GM18511 (cell line): ENCODE measurements around the gene FILIP1L.

ENCODE experiments used
- ATAC-seq: cut with Tn5 transposase; IDR thresholded peaks from one replicate; pipeline ENCODE4 v1.9.1; 2021; ENCODE audit warnings: mild to moderate bottlenecking, moderate library complexity; ENCODE audit not compliant: unreplicated experiment

Gene FILIP1L

DNA sequence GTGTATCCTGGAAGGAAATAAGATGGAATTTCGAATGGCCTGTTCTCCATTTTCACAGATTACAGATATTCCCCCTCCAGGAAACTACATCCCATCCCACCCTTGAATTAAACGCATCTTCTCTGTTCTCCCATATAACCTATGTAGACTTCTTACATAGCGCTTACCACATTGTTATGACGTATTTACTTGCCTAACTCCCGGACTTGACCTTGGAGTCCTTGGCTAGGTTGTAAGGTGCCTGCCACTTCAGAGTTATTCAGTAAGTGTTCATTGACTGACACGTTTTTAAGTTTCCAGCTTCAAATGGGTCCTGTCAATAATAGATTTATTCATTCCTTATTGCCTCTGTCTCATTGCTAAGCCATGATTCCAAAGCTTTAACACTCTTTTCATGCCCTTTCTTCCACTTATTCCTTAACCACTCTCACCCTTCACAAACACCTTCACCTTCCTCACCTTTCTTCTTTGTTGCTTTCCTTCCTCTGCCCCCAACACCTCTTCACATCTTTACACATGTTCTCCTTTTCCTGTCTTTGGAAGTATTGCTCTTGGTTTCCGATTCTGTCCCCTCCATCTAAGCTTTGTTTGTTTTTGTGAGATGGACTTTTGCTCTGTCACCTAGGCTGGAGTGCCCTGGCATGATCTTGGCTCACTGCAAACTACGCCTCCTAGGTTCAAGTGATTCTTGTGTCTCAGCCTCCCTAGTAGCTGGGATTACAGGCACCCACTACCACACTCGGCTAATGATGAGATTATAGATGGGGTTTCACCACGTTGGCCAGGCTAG is 158.3 kb downstream of the FILIP1L start:
- no peak for ATAC-seq

DNA sequence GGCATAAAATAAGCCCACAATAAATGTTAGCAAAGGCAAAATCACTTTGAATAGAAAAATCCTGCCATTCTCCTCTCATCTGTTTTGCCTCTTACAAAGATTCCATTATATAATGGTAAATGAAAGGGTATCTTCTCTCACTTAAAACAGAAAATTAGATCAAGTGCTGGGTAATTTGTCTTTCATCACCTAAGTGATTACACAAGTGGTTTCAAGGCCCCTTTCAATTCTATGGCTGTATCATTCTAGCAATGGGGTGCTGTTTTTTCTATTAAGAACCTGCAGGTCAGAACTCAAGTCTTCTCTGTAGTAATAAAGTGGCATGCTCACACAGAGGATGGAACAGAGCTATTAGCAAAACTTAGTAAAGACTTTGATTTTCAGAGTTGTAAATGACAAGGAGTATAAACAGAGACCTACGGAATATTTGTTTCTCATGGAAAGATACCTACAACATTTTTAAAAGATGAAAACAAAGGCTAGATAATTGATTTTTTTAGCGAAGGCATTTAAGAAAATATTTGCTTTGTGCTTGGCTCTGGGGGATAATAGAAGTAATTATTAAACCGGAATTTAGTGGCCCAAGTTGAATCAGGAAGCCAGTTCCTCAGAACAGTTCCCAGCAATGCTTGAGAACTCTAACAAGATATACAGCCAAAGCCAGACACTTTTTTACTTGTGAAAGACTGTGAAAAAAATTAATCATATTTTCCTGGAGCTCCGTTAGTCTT is 159.2 kb downstream of the FILIP1L start:
- no peak for ATAC-seq

DNA sequence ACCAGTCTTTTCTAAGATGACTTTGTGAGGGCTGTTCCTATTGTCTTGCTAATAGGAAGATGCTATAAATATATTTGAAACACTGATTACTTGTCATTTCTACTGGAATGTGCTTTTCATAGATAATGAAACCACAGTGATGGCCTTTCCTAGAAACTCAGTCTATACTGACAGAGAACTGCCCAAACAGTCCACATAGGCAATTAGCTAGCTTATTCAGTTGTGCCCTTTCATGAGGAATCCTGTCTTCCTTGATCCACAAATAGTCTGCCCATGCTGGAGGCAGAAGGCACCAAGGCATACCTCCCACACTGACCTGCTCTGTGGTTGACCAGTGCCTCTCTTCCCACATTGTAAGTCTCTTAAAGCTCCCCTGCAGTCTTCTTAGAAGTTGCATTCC is 160.7 kb downstream of the FILIP1L start:
- ATAC-seq: no peak

DNA sequence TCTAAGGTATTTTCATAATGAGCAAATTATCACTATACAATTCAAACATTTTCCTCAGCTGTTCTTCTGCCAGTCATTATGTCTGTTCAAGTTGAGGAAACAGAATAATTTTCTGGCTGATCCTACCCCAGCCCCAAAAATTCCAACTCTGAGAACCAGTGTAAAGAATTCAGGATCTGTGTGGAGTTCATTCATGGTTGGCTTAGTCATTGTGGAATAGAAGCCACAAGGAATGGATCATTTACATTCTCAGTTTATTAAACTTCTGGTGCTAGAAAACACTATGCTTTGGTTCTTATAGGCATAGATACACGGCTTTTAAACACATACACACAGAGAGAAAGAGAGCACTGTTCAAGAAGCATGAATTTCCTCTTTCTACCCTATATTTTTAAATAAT is 162.0 kb downstream of the FILIP1L start:
- ATAC-seq: no peak

DNA sequence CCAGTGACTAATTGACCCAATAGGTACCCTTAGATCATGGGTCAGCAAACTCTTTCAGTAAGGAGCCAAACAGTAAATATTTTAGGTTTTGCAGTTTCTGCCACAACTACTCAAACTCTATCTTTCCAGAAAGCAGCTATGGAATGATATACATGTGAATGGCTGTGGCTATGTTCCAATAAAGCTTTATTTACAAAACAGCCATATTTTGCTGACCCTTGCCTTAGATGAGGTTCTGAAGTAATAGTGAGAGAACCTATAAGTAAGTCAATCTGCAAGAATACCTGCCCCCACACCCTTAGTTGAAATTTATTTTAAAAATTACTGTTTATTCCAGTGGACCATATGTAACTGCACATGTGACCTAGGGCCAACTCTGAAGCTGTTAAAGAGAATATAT is 162.6 kb downstream of the FILIP1L start:
- no peak for ATAC-seq

DNA sequence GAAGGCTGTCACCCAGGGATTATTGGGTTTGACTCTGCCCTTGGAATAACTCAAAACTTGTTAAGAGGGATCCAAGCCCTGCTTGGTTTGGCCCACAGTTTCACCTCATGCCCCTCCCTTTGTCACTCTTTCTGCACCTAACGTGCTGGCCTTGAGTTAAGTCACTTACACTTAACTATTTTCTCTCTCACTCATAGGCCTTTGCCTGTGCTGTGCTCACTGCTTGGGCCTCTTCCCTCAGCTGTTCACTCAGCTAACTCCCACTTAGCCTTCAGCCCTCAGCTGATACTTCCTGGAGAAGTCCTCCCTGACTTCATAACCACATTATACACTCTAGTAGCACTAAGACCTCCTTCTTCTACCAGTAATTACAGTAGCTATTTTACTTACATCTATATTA is 163.4 kb downstream of the FILIP1L start:
- no peak for ATAC-seq

DNA sequence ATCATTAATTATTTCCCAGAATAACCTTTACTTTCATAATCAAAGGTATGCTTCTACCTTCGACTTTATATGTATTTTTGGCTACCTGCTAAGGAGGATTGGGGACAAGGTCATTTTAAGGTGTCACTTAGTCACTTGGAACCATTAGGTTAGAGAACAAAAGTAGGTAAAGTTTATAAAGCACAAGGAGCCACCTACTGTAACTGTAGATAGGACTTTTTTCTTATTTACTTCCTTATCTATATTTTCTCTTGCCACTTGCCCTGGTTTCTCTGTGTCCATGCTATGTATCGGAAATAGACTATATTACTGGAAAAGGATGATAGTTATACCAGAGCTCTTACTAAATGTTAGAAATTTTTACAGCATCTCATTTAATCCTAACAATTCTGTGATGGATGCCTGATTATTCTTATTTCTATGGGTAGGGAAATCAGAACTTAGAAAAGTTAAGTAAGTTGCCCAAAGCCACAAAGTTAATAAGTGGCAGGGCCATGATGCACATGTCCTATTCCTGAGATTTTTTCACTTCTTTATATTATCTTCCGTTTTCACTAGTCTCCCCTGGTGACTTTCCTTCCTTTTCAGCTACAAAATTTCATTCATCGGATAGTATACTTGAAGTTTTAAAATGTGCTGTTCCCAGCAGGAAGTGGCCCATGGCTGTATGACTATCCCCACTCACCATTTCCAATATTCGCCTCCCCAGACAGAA is 164.2 kb downstream of the FILIP1L start:
- ATAC-seq: no peak

DNA sequence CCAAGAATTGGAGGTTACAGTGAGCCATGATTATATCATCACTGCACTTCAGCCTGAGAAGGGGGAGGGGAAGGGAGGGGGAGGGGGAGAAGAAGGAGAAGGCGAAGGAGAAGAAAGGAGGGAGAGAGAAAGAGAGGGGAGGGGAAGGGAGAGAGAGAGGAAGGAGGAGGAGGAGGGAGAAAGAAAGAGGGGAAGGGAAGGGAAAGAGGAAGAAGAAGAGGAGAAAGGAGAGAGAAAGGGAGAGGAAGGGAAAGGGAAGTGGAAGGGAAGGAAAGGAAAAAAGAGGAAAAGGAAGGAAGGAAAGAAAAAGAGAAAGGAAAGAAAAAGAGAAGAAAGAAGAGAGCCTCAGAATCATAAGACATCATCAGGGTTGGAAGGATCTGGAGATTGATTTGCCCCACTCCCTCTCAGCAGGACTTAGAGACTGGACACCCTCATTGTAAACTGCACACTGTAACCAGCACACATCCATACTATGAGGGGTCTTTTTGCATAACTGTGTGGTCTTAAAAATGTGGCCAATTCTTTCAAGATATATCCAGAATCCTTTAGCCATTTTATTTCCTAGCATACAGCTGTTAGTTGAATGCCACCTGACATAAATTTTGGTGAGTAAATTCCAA is 165.7 kb downstream of the FILIP1L start:
- ATAC-seq: no peak

DNA sequence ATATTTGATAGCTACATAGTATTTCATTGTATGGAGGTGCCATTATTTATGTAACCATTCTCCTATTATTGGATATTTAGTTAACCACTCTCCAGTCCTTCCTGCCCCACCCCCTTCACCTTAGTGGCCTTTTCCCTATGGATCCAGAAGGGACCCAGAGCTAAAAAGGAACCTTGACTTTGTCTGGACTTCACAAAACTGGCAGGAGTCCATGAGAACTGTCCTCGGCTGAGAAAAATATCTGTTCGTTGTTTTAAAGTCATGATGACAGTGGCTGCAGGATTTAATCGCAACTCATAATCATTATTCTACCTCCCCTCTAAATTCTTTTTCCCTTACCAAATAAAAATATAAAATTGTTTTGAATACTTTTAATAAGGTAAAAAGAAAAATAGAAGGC is 166.9 kb downstream of the FILIP1L start:
- no peak for ATAC-seq

DNA sequence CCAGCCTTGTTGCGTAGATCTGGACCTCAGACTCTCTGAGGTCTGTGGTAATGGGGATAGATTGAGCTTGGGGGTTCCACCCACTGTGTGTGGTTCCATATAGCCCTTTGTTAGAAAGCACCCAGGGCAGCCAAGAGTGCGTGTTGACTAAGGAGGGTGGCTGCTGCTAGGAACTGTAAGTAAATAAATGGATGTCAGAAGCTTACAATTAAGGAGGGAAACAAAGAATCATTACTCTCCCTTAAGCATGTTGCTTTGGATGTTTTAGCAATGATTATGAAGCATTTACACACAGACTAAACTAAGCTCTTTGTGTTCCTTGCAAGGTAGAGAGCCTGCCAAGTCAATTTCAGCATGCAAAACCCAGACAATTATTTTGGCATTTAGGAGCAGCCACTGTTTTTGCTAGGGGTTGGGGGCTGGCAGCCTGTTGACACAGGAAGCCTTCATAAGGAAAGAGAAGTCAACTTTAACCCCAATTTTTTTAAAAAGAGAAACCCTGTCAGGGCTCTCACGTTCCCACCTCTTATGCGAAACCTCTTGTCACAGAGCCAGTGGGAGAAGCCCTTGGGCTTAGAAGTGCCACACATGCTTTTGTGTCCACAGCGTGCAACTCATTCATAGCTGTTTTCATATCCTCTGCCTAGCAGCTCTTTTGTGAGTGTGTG is 168.8 kb downstream of the FILIP1L start:
- ATAC-seq: no peak

DNA sequence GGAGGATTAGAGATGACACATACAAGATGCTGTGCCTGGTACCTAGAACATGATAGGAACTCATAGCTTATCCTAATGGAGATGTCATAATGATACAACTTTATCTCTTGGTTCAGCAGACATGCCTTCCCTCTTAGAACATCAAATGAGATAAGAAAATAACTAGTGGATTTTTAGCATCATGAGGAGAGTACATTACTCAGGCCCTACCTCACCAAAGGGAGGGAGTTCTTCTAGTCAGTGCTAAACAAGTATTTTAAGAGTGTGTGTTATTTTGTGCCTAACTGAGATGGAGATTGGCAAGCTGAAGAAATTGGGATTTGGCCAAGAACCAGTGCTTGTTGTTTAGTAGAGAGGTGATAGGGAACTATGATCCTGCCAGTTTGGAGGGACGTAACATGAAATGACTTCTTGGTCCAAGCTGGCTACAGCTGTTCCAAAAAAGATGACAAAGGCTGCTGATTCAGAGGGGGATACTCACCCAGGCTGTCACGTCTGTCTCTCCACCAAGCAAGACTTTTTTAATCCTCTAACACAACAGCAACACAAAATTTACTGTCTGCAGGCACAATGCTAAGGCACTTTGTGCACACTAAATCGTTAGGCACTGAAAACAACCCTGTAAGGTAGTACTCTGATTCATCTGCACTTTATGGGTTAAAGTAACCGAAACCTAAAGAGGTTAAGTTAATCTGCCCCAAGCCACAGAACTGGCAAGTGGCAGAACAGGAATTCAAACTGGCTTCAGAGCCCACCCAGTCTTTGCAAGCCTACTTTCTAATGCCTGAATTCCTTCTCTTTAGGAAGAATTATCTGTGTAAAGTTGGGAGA is 170.2 kb downstream of the FILIP1L start:
- no peak for ATAC-seq

DNA sequence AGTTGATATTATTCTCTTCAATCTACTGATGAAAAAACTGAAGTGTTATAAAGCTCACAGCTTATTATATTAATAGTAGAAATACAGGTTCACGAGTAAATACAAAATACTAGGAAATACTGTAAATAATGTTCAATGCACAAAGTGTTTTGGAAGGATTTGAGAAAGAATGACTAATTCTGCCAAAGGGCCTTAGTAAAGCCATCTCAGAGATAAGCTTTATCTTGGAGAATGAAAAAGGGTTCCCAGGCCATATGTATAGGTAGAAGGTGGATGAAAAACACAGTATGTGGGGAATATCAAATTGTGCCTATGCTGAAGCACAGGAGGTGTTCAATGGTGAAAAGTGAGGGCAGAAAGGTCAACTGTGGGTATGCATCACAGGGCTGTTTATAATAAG is 173.1 kb downstream of the FILIP1L start:
- no peak for ATAC-seq

DNA sequence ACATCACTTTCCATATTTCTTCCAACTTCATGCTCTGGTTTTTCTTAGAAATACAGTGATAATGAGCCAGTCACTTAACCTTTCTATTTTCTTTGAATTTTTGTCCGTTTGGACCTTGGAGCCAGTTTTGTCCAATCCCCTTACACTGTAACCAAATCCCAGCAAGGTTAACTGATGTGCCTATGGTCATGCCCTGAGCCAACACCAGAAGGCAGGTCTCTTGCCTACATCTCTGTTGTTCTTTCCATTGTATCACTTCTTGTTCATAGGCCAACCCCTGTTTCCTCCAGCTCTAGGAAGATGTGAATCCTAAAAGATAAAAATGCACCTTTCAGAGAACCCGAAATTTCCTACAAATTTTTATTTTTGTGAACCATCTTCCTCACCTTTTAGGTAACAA is 174.0 kb downstream of the FILIP1L start:
- ATAC-seq: no peak

DNA sequence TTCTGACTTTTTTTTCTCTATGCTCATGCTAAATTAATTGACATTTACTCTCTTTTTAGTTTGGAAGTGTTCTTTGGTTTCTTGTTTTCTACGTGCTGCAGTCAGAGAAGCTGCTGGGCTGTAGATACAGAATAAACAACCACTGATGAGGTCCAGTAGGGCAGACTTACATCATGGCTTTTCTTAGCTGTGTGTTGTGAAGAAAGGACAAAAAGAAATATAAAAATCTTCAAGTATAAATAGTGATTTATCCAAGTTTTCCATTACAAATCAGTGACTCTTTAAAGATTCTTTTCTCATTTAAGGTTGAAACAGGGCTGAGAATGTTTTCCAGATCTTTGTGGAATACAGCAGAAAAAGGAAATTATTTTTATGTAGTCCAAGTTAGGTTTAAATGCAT is 174.4 kb downstream of the FILIP1L start:
- ATAC-seq: no peak

DNA sequence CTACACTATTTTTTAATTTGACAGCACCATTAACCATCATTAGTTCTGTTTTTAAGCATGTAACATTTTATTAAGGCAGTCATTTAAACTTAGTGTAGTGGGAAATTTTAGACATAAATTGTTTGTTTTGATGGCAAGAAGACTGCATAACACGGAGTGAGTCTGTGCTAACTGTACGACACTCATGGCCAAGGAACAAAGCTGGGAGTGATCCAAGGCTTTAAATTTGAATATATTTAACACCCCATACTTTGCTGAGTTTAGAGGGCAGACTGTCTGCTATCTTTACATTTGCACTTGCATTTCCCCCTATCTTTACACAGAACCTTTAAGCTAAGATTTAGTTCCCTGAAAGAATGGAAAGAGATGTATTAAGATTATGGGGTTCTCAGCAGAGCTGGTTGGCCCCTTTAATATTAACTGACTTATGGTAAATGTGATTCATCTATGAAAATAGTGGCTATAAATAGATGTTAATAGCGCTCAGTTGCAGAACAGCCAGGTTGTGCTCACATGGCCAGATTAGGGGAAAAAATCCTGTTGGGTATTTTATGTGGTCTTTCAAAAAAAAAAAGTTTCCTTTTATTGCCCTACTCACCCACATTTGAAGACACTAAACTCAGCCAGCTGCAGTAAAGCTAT is 175.9 kb downstream of the FILIP1L start:
- peak; percentile 66 for ATAC-seq

DNA sequence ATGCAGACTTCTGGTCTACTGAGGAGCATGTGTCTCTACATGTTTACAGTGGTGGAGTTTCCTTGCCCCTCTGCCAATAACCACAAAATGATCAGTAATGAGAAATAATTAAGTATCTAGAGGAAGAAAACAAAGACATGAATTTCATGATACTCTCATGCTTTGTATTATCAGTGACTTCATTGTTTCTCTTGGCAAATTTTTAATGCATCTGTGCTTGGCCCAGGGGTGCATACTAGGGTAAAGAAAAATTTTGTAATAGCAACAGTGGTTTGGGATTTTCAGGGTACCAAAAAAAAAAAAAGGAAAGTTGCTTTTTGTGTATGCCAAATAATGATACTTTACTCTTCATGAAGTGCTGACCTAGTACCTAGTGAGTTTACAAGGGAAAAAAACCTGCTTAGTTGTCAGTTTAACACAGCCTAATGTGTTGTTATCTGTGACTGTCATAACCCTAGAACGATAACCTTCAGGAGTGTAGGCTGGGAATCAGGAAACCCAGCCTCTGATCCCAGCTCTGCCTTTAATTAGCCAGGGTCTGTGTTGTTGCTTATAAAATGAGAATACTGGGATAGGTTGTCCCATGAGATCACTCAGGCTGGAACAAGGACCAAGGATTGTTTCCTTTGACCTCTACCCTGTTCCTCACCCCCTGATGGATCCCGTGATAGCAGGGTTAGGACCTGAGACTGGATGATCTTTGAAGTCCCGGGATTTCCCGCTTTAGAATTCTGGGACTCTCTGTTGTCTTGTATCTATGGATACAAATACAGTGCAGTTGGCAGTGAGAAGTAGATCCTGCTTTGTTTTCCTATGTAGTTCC is 179.1 kb downstream of the FILIP1L start:
- ATAC-seq: no peak

DNA sequence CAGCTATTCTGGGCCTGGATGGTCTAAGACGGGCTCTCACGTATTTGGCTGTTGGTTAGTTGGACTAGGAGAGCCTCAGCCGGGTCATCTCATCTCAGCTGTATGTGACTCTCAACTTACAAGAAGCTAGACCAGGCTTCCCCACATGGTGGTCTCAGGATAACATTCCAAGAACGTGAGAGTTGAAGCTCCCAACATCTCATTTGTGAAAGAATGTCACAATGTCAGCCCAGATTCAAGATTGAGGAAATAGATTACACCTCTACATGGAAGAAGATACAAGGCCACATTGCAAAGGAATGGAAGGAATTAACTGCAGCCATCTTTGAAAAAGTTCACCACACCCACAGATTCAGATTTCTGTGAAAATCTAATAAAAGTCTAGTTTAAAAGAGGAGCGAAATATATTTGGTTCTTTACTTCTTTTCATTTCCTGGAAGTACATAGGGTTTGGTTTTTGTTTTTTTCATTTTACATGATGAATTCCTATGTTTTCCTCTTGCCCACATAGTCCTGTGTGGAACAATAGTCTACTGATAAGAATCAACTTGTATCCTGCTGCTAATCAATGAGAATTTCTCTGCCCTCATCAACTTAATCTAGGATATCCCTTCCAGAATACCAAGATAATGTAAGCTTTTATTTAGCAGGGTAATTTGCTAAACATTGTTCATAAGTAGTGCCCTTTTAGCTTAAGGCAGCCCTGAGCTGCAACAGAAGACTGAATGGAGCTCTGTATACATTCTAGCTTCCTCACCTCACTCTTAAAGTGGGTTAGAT is 180.1 kb downstream of the FILIP1L start:
- no peak for ATAC-seq

DNA sequence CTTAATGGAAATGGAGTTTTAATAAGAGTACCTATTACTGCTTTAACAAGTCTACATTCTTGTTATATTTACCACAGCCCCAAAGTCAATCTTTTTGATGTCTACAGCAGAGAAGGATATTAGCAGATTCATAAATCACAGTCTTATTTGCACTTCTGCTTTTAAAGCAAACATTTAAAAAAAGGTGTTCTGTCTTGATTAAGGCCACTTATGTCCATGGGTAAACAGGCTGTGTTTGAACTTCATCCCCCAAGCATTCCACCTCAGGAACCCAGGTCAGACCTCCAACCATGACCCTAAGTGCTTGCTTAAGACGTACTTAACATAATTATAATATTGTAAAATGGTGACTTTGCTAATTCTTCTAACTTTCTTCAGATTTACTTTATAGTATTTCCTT is 183.2 kb downstream of the FILIP1L start:
- ATAC-seq: no peak
